ENCODE data around the gene CBARP.

- TF ChIP-seq GATA2 (CRISPR knock-in tag; IDR thresholded peaks at IDR 0.05) (no peak), CTCF (IDR thresholded peaks at IDR 0.05) (no peak), POLR2AphosphoS5 (IDR thresholded peaks at IDR 0.05; ENCODE audit: low read depth, low read length) (no peak), RCOR1 (IDR thresholded peaks at IDR 0.05; ENCODE audit: low read length) (no peak), SMC3 (IDR thresholded peaks at IDR 0.05; ENCODE audit: low read depth, low read length) (no peak), SIN3A (IDR thresholded peaks at IDR 0.05; ENCODE audit: borderline replicate concordance, low read depth, low read length) (no peak), EP300 (IDR thresholded peaks at IDR 0.05; ENCODE audit: borderline replicate concordance in 1 of 2, low read depth in 1 of 2, low read length in 1 of 2) (no peak), RFX5 (IDR thresholded peaks at IDR 0.05; ENCODE audit: low read length) (no peak), JUND (IDR thresholded peaks at IDR 0.05) (no peak)
These were observed 37.1 kb upstream of the CBARP start for GRCh38 chr19:1274852-1275259.

All from SK-N-SH (cell line).